ENCODE data around the gene COMT. TPM values are rescaled to one million over a fixed set of nuclear protein-coding genes. Genes with fewer than 3 reads are reported as not detected.

Gene COMT
- total and polyA plus RNA-seq, 2 of the 4 experiments (the other 2 are of a cell fraction) = 202 to 347 TPM

GRCh38 chr22:20015971-20016733 lies 74.6 kb downstream of the COMT start:
- Histone ChIP-seq H2AK5ac (ENCODE audit: low read depth, low read length) (no peak overlapping the region), H3K4me1 (ENCODE audit: control insufficient read depth, insufficient read depth, low read length) (peaks cover 5% of the 10 kb centered on the region), H3K4ac (ENCODE audit: low read depth, low read length) (no peak overlapping the region), H3K27me3 (ENCODE audit: control insufficient read depth, insufficient read depth, low read length) (peaks cover 29% of the 10 kb centered on the region), H4K8ac (ENCODE audit: low read depth in 2 of 2, low read length in 2 of 2) (no peak overlapping the region), H3K79me1 (ENCODE audit: low read depth in 1 of 2, low read length in 2 of 2) (peaks cover 0 to 7% of the 10 kb centered on the region in 2 experiments; a peak in 2 of 4 replicates), H3K18ac (ENCODE audit: low read depth, low read length) (no peak overlapping the region), H3K4me2 (ENCODE audit: low read depth, low read length) (peak overlapping the region; percentile 79), H3K9ac (ENCODE audit: low read depth, low read length) (no peak overlapping the region), H2BK15ac (ENCODE audit: low read depth, low read length) (no peak overlapping the region), H3K23ac (ENCODE audit: low read depth, low read length) (no peak overlapping the region), H2BK120ac (ENCODE audit: low read depth, low read length) (no peak overlapping the region), H2BK5ac (ENCODE audit: low read depth, low read length, poor library complexity, severe bottlenecking) (no peak overlapping the region), H4K91ac (ENCODE audit: insufficient read depth, low read depth, low read length) (no peak overlapping the region), H2AK9ac (replicated peaks; ENCODE audit: low read depth, low read length, poor library complexity) (peak overlapping the region; percentile 53), H4K5ac (ENCODE audit: low read depth, low read length) (no peak overlapping the region), H3K36me3 (ENCODE audit: control insufficient read depth, insufficient read depth, low read length) (no peaks in the 10 kb centered on the region), H3K27ac (ENCODE audit: insufficient read depth, low read length) (no peak overlapping the region), H3K9me3 (ENCODE audit: control insufficient read depth, insufficient read depth, low read length) (no peaks in the 10 kb centered on the region), H3K56ac (ENCODE audit: extremely low read depth, insufficient read depth, low read length) (no peak overlapping the region), H4K20me1 (ENCODE audit: insufficient read depth, low read length) (no peaks in the 10 kb centered on the region), H2BK20ac (ENCODE audit: low read depth, low read length) (no peak overlapping the region), H2AFZ (replicated peaks; ENCODE audit: low read length, poor library complexity) (peak overlapping the region; percentile 95), H3K9me1 (ENCODE audit: insufficient read depth, low read length) (peaks cover 10% of the 10 kb centered on the region), H3K14ac (replicated peaks; ENCODE audit: low read depth, low read length) (no peak overlapping the region; the same call in 1 of the 2 replicates), H3K4me3 (ENCODE audit: insufficient read depth, low read depth, low read length) (peak overlapping the region; percentile 57)
- TF ChIP-seq MAFK (IDR thresholded peaks at IDR 0.05; ENCODE audit: low read depth, low read length) (no peak), RCOR1 (IDR thresholded peaks at IDR 0.05; ENCODE audit: insufficient replicate concordance, low read length) (no peak), POLR2A (IDR thresholded peaks at IDR 0.05; ENCODE audit: low read depth, low read length) (no peak), CTCF (conservative IDR thresholded peaks at IDR 0.05; ENCODE audit: low read depth, low read length) (no peak), MAZ (IDR thresholded peaks at IDR 0.05; ENCODE audit: borderline replicate concordance, low read depth, low read length) (no peak), USF2 (IDR thresholded peaks at IDR 0.05; ENCODE audit: low read depth, low read length) (no peak), RFX5 (IDR thresholded peaks at IDR 0.05; ENCODE audit: low read depth, low read length) (no peak), NFE2L2 (IDR thresholded peaks at IDR 0.05; ENCODE audit: low read depth, low read length) (no peak), BHLHE40 (IDR thresholded peaks at IDR 0.05; ENCODE audit: low read depth, low read length) (no peak), RAD21 (IDR thresholded peaks at IDR 0.05; ENCODE audit: low read length) (no peak), FOS (IDR thresholded peaks at IDR 0.05; ENCODE audit: low read depth, low read length) (no peak), SMC3 (IDR thresholded peaks at IDR 0.05; ENCODE audit: low read depth, low read length) (no peak), ELK1 (IDR thresholded peaks at IDR 0.05; ENCODE audit: borderline replicate concordance, low read depth, low read length) (no peak), CEBPB (IDR thresholded peaks at IDR 0.05; ENCODE audit: low read depth, low read length) (no peak), MXI1 (IDR thresholded peaks at IDR 0.05; ENCODE audit: borderline replicate concordance, low read depth, low read length) (no peak), CHD1 (IDR thresholded peaks at IDR 0.05; ENCODE audit: low read depth, low read length) (no peak)
- no TSS peak for BruUV-seq (replicated peaks)
- DNase-seq = no peak
- no peak for ATAC-seq (ENCODE audit: low read depth)
- ChIA-PET POLR2A (ENCODE audit: unreplicated experiment) (no interaction called here), CTCF (no interaction called here)
- dilution Hi-C loops (cut with HindIII; ENCODE audit: low sequenced_read_pairs, unreplicated experiment) (no loop called here), in situ Hi-C loops (cut with MboI; ENCODE audit: low sequenced_read_pairs) (no loop called here), intact Hi-C loops (cut with micrococcal nuclease) (no loop called here)
- 3% methylated on average over 39 of the region's 101 CpGs; no CpG with 5 or more reads in 1 of the 2 experiments for WGBS, 2 experiments (ENCODE audit: extremely low coverage in 2 of 2, insufficient read length in 1 of 2)
